Activated CD4-positive, alpha-beta T cell treated with anti-CD3 and anti-CD28 coated beads, Interleukin-2, amount 50 U/mL, for 24 hours (primary cell): ENCODE data around the gene MEG3.

Source experiments
- DNase-seq, 2 donors: peaks; one replicate each; pipeline ENCODE4 v3.0.0-alpha.2; 2020; ENCODE audit warnings: low read depth in 1 of 2, low spot score in 1 of 2

MEG3 gene

DNA sequence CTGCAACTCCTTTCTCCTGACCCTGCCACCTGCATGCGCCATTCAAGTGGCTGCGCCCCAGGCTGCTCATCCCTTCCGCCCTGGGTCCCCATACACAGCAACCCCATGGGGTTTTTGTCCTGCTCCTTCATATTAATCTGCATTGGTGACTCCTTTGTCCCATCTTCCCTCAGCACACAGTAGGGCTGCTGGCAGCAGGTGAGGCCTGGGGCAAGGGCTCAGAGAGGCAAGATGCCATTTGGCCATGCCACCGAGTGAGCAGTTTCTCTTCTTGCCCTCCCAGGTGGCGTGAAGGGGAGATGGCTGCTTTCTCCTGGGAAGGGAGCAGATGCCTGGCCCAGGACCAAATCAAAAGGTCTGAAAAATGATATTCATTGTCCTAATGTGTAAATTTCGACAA lies 68.5 kb downstream of the MEG3 start:
- no peak for DNase-seq

DNA sequence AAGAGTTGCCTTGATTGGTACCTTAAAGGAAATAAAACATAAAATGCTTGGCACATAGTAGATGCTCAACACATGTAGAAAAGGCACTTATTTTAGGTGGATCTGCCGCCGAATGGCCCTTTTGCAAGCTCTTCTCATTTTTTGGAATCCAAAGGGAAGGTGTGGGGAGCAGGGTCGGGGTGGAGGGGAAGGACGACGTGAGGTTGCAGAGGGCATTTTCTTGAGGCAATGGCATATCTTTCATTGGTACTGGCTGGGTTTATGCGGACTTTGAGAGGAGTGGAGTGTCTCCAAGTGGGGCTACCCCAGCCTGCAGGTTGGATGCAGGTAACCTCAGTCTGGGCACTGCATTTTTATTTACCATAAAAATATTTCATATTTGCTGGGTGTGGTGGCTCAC lies 69.5 kb downstream of the MEG3 start:
- no peak for DNase-seq

DNA sequence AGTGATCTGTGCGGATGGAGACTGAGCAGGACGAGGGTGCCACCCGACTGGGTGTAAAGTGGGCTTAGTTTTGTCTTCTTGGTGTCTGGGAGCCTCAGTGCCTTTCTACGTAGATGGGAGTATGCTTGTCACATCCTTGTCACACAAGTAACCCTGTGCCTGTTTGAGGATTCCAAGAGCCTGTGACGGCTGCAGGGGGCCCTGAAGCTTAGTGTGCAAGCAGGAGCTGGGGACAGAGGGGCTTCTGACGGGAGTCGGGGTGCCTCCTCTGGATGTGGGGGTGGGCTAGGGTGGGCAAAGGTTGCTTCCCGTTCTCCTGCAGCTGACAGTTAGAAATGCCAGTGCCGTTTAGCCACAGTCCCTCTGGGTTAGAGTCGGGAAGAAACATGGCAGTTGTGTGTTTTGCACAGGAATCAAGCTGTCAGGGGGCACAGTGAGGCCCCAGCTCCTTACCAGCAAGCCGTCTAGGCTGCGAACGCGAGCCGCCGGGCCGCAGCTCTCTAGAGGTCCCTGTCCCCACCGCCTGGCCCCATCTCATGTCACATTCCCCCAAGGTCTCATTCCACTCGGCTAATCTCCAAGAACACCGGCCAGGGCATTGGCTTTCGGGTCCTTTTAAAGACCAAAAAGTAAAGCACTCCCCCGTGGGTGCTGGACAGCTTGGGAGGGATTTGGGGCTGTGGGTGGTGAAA lies 70.6 kb downstream of the MEG3 start:
- no peak for DNase-seq

DNA sequence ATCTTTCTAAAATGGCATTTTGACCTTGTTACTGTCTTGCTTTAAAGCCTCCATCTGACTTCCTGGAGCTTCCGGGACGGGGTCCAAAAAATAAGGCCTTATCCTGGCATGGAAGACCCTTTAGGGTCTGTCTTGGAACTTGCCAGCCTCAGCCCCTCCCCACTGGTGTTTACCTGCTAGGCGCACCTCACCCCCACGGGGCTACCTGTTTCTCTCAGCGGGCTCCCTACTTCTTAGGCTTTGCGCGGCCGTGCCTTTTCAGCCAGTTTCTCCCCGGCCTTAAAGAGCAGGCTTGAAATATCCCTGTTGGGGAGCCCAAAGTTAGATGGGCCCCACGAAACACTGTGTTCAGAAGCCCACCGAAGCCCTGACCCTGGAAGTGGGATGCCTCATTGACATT lies 72.5 kb downstream of the MEG3 start:
- DNase-seq, result no peak

DNA sequence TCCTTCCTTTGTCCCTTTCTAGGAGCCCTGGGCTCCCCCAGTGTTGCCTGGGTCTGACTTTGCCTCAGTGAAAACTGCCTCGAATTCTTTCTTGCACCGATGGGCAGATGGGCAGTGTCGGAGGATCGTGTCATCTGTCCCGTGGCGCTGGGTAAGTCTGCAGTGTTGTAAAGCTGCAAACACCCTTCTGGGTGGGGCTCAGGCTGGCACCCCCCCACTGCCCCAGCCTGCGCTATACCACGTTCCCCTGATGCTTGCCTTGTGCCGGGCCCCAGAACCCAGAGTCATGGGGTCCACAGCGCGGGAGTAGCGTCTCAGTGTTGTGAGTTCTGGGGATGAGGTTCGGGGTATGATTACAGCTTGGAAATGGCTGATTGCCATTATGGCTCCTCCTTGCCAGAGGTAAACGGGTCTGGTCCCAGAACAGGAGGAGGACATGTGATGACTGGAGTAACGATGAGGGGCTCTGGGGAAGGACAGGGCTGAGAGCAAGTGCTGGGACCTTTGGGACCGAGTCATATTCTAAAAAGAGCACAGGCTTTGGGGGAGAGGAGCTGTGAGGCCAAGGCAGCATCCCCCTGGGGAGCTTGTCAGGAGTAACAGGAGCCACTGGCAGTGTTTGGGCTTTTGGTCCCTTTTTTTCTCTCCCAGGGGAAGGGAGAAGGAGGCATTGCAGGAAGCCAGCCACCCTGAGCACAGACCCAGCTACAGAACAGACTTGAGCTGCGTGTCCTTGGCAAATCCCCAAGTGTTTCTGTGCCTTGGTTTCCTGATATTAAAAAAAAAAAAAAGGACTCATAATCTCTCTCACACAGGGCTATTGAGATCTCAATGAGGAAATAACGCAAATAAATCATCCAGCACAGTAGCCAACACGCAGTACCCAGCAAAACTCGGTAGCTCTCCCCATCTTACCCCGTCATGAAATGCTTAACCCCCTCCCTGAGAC lies 73.3 kb downstream of the MEG3 start:
- no peak for DNase-seq

DNA sequence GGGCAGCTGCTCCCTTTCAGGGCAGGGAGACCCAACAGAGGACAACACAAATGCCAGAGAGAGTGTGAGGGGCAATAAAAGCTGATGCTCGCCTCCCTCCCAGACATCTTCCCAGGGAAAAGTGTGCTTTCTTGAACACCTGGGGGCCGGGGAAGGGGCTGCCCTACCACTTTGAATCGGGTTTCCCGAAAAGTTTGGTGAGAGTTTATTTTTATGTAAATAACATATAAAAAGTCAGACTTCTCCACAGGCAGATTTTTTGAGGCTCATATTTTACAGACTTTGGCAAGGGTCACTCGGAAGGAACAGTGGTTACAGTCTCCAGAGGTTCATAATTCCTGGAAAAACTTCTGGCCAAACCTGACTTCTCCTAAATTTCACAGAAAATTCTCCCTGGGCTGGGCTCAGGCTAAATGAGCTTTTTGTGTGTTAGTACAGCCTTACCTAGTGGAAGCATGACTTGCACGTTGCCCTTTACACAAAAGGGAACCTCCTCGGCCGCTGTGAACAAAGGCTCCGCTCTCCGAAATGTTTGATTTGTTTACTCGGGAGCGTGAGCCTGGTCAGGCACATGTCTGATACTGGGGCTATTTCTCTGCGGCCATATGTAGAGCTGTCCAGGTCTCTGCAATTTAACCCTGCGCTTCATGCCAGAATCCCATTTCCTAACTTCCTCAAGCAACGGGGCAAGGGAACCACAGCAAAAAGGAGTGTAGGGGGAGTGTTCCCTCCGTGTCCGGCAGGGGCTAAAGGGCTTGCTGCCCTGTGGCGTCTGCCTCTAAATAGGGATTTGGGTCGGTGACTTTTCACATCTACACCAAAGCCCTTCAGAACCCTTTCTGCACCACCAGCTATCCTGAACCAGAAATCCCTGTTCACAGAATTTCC lies 74.2 kb downstream of the MEG3 start:
- DNase-seq, result no peak

DNA sequence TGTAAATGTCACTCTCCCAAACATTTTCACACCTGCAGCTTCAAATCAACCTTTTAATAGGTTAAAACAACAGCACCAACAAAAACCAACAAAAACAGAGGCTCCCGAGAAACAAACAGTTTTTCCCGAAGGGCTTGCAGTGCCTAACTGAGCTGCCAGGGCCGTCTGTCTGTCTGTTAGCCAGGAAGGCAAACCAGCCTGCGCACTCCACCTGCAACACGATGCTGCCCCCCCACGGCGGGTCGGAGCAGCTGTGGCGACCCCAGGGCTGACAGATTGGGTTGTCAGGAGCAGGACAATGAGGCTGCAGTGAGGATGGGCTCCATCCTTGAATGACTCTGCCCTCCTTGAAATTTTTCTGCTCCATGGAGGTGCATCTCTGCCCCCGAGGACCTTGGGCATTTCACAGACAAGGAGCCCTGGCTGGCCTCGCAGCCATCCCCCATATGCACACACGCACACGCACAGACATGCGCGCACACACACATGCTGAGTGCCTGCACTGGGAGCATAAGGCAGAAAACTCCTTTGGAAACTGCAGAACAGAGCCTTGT lies 75.0 kb downstream of the MEG3 start:
- no peak for DNase-seq

DNA sequence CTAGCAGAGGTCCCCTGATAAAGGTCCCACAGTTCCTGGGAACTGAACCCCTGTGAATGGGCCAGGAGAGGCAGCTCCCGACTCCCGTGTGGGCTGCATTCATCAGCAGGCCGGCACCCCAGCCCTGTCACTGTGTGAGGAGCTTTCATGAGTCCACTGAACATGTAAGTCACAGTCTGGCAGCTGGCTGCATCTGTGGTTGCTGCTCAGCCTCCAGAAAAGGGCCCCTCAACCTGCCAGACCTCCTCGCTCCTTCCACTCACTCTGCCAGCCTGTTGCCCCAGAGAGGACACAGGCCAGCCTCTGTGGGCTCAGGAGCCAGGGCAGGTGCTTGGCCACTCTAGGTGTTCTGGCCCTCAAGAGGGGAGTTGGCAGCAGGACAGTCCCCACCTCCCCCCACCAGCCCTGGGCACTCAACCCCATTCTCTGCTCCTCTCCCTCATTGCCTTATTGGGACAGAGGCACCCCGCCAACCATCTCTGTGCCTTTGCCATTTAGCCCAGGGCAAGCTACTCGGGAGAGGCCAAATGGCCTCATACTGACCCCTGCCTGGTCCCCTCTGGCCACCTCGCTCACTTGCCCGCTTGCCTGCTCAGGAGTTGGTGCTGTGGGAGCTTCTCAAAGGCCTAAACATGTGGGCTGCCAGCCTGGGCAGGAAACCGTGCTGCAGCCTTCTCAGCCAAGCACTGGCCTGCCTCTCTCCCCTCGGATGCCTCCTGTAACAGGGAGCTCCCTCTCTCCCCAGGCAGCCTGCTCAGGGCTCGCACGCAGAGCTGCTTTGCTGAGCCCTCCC lies 75.7 kb downstream of the MEG3 start:
- DNase-seq, result no peak

DNA sequence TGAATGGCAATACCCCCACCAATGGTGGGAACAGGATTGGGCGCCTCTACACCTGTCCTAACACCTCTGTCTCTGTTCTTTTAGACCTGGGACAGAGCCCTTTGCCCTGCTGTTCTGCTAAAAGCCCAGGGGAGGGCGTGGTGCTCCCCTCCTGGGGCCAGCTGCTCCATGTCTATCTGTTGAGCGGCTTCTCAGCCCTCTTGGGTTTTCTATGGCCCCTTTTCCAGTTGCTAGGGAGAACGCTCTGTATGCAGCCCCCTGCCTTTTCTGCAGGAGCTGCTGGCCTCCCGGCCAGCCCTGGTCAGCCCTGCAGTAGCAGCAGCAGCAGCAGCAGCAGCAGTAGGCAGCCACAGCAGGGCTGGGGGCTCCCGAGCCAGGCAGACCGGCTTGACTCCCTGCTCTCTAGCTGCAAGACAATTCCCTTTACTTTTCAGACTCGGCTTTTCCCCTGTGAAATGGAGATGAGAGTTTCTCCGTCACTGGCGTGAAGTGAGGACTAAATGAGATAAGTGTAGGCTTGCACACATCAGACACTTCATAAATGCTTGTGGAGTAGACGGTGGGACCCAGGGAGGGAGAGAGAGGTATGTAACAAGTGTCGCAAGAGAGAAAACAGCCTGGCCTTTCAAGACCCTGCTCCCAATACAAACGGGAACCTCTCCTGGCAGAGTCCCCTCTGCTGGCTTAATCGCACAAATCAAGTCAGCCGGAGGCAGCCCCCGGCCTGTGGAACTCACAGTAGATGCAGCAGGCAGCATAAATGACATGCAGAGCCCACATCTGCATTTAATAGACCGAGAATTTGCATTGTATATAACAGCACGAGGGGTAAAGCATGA lies 76.6 kb downstream of the MEG3 start:
- DNase-seq, result no peak

DNA sequence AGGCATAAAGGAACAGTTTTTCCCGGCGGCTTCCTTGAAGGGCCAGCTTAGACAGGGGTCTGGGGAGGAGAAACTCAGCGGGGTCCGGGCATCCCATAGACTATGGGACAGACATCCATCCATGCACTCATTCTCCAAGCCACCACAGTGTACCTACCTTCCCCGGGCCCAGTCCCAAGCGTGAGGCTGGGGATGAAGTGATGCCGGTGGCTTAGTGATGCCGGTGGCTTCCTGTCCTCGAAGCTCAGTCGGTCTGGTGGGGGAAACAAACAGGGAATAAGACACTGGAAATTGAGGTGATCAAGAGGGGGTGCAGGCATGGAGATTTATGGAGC lies 77.2 kb downstream of the MEG3 start:
- no peak for DNase-seq

DNA sequence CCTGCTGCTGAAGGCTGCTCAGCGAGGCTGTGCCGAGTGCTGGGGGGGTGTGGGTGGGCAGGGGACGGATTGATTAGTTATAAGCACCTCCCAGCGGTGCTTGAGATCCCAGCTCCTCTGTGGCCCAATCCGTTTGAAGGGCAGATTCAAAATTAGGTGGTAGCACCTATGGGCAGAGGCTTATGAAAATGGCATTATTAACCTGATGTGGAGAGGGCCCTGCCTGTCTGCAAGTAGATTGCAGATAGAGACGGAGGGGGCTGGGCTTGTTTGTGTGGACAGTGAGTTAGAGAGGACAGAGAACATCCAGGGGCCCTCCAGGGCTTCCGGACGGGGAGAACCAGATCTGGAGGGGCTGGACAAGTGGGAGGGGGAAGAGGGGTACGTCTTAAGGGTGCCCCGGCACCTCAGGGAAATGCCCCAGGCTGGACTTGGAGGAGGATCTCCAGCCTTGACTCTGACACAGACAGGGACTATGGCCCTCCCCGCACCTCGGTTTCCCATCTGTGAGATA lies 77.8 kb downstream of the MEG3 start, which contains the start of gene RTL1:
Gene RTL1, minus strand, starts transcription at position 51 of the 514 bp plus-strand sequence. CDS start 18,934 bp downstream, outside the sequence.
- DNase-seq, result no peak

DNA sequence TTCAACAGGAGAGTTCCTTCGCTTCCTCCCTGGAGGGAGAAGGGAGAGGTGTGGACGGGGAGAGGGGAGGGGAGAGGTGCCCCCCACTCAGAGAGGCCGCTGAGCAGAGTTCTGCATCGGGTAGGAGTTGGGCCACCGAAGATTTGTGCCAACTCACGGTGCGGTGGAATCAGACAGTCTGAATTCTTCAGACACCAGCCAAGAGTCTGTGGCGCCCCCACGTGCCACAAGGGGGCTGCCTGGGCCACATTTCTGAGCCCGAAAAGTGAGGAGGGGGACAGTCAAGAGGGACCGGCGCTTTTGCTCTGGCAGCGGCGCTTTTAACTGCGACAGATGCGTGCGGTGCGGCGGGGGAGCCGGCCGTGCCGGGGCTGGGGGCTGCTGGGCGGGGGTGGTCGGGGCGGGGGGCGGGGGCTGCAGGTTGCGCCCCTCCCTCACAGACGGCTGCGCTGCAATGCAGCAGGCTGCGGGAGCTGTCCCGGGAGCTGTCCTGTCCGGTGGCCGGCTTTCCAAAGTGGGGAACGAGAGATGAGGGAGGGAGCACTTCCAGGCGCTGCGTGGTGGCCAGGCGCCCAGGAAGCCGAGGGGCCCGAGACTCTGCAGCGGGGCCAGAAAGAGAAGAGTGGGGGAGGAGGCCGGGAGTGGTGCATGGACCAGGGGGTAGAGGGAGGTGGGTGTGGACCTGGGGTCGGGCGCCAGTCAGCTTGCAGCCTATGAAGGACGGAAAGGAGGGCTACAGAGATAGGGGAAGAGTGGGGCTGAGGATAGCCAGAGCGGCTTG lies 78.6 kb downstream of the MEG3 start:
- DNase-seq, result no peak

DNA sequence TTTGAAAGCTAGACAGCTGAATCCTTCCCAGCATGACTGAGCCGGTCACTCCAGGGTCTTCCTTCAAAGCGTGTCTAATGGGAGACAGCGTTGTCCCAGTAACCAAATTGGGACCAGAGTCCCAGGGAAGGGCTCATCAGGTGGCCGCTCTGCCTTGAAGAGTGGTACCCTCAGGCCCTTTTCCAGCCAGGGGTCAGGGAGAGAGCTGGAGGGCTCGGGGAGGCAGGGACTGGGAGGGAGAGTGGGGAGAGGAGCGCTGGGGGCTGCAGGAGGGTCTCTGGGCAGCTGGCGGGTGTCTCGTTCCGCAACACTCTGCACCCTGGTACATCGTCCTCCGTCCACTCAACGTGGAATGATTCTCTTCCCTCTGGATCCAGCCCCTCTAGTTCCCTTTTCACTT lies 79.2 kb downstream of the MEG3 start:
- DNase-seq, result no peak

DNA sequence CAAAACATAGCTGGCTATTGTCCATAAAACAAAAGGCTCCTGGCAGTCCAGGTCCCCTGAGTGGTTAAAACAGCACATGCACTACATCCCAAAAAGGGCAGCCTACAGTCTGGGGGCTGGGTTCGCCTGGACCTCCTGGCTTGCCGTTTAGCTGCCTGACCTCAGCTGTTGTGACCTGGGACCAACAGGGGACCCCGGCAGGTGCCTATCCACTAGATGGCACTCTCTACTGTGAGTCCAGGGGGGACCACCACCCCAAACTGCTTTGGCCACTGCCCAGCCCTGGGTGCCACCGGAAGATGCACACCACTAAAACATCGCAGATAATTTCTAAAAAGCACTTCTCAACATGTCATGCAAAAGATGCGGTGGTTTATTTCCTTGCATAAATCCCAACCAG lies 80.5 kb downstream of the MEG3 start:
- DNase-seq, result no peak

DNA sequence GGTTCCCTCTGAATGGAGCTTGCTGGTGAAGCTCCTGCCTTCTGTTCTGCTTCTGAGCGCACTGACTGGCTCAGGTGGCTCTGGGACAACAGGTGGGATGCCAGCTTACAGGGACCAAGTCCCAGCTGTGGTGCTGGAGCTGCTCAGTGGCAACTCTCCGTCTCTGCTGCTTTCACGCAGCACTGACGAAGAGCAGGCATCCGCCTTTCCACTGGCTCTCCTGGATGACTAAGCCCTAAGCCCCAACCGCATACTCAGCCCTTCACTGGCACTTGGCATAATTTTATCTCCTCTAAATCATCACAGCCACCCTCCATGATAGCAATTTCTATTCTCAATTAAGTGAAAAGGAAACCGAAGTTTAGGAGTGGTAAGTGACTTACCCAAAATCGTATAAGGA lies 81.3 kb downstream of the MEG3 start:
- no peak for DNase-seq

DNA sequence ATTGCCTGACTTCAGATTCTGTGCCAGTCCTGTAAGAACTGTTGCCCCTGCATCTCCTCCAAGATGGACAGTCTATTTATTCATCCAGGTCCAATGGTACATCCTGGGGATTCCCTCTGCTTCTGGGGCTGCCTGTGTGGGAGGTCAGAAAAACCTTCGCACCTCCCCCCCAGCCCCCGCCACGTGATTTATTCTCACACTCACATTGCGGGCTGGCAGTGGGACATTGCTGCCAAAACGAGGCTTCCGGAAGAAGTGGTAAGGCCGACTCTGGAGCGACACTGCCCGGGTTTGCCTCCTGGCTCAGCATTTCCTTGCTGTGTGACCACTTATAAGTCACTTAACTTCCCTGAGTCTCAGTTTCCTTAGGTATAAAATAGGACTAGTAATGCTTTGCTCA lies 83.5 kb downstream of the MEG3 start:
- DNase-seq, result no peak
